SK-N-SH (cell line): ENCODE measurements around the gene IL27RA. TPM values are rescaled to one million over a fixed set of nuclear protein-coding genes. Genes with fewer than 3 reads are reported as not detected.

ENCODE experiments used
- CTCF ChIA-PET: fragments of 300-600, 350-600 bp; formaldehyde crosslinking; extraction: SDS; loops from one replicate; lab custom pipeline; 2021; lab: Yijun Ruan, JAX
- POLR2A ChIA-PET: fragments of 350-600 bp; sonication (Branson Sonifier 250); formaldehyde crosslinking; extraction: SDS; loops from one replicate; lab custom pipeline; 2020; ENCODE audit warnings: antibody characterized with exemption, inconsistent platforms; lab: Yijun Ruan, JAX
- DNase-seq: peaks from one replicate; pipeline ENCODE4 v3.0.0; 2012
- H2AFZ ChIP-seq: fragments of 200-600 bp; sonication (generic); 2 replicates; pipeline ENCODE4 v1.8.1; 2016; ENCODE audit warnings: antibody characterized with exemption, mild to moderate bottlenecking, low read depth
- H3F3A ChIP-seq: fragments of 200-600 bp; sonication (generic); replicated peaks from 2 replicates; pipeline ENCODE3; 2016; ENCODE audit warnings: antibody characterized with exemption, mild to moderate bottlenecking; ENCODE audit not compliant: insufficient read depth
- H3K27ac ChIP-seq, 2 experiments: fragments of 200-500 bp in 1 of 2; fragments of 200-600 bp in 1 of 2; sonication (Bioruptor generic) in 1 of 2; sonication (generic), shearing (Covaris generic) in 1 of 2; 2 replicates each; pipeline versions ENCODE4 v1.5.1 to v1.6.1; 2014 to 2016; ENCODE audit warnings: low read depth in 2 of 2, inconsistent platforms in 1 of 2, low read length in 1 of 2, mild to moderate bottlenecking in 1 of 2, mixed read lengths in 1 of 2
- H3K27me3 ChIP-seq: fragments of 200-600 bp; sonication (generic), shearing (Covaris generic); 2 replicates; pipeline ENCODE4 v1.6.1; 2016; ENCODE audit warnings: mixed run types; ENCODE audit not compliant: insufficient read depth
- H3K36me3 ChIP-seq, 2 experiments: fragments of 200-500 bp in 1 of 2; fragments of 200-600 bp in 1 of 2; sonication (Bioruptor generic) in 1 of 2; sonication (generic) in 1 of 2; replicated peaks in 1 of 2; 2 replicates each; pipeline versions ENCODE3 to v1.5.1; 2014 to 2016; ENCODE audit warnings: low read length in 1 of 2, mild to moderate bottlenecking in 1 of 2; ENCODE audit not compliant: insufficient read depth in 2 of 2, control insufficient read depth in 1 of 2
- H3K4me1 ChIP-seq, 2 experiments: fragments of 200-500 bp in 1 of 2; fragments of 200-600 bp in 1 of 2; sonication (Bioruptor generic) in 1 of 2; sonication (generic), shearing (Covaris generic) in 1 of 2; 2 replicates each; pipeline versions ENCODE4 v1.5.1 to v1.6.1; 2014 to 2016; ENCODE audit warnings: low read depth in 1 of 2, low read length in 1 of 2, mixed run types in 1 of 2; ENCODE audit not compliant: insufficient read depth in 2 of 2, control insufficient read depth in 1 of 2
- H3K4me2 ChIP-seq: fragments of 200-600 bp; sonication (generic), shearing (Covaris generic); 2 replicates; pipeline ENCODE4 v1.6.1; 2017; ENCODE audit warnings: mixed run types
- H3K4me3 ChIP-seq, 2 experiments: fragments of 200-500 bp in 1 of 2; fragments of 200-600 bp in 1 of 2; sonication (Bioruptor generic) in 1 of 2; sonication (generic), shearing (Covaris generic) in 1 of 2; 2 replicates each; pipeline versions ENCODE4 v1.5.1 to v1.8.1; 2014 to 2016; ENCODE audit warnings: low read depth in 2 of 2, inconsistent platforms in 1 of 2, low read length in 1 of 2, mild to moderate bottlenecking in 1 of 2, mixed read lengths in 1 of 2, moderate library complexity in 1 of 2
- H3K79me2 ChIP-seq: fragments of 200-600 bp; sonication (generic); 2 replicates; pipeline ENCODE4 v1.8.1; 2017; ENCODE audit warnings: mild to moderate bottlenecking; ENCODE audit not compliant: insufficient read depth
- H3K9ac ChIP-seq: fragments of 200-600 bp; sonication (generic); 2 replicates; pipeline ENCODE4 v1.6.1; 2017; ENCODE audit warnings: mixed run types
- H3K9me2 ChIP-seq: fragments of 200-600 bp; sonication (generic); 2 replicates; pipeline ENCODE4 v1.6.1; 2017; ENCODE audit warnings: mixed run types
- H3K9me3 ChIP-seq: fragments of 200-600 bp; sonication (generic); 2 replicates; pipeline ENCODE4 v1.6.1; 2017; ENCODE audit warnings: mixed run types, mild to moderate bottlenecking, moderate library complexity
- H4K20me1 ChIP-seq: fragments of 200-600 bp; sonication (generic); 2 replicates; pipeline ENCODE4 v1.6.1; 2017; ENCODE audit warnings: mild to moderate bottlenecking, mixed run types; ENCODE audit not compliant: insufficient read depth
- CTCF ChIP-seq: fragments of 200-600 bp; sonication (generic); IDR thresholded peaks from 2 replicates; pipeline ENCODE4 v1.6.1; 2017; ENCODE audit warnings: antibody characterized with exemption, mild to moderate bottlenecking, moderate library complexity
- EP300 ChIP-seq, 2 experiments: IDR thresholded peaks; 2 replicates each; pipeline versions ENCODE4 v1.4.0 to v1.6.1; 2012; ENCODE audit warnings: borderline replicate concordance in 1 of 2, low read depth in 1 of 2, low read length in 1 of 2
- FOSL2 ChIP-seq: IDR thresholded peaks from 2 replicates; pipeline ENCODE4 v1.4.0; 2012; ENCODE audit warnings: low read depth, mild to moderate bottlenecking, moderate library complexity, borderline replicate concordance
- FOXJ3 ChIP-seq: sonication (generic); formaldehyde crosslinking; IDR thresholded peaks from 2 replicates; pipeline ENCODE4 v1.5.1; 2020; ENCODE audit warnings: mild to moderate bottlenecking, missing genetic modification reagents
- FOXM1 ChIP-seq: IDR thresholded peaks from 2 replicates; pipeline ENCODE4 v1.4.0; 2012; ENCODE audit warnings: low read depth, mild to moderate bottlenecking
- MXI1 ChIP-seq: IDR thresholded peaks from 2 replicates; pipeline ENCODE4 v1.6.1; 2012; ENCODE audit warnings: mild to moderate bottlenecking, low read depth, low read length, improper control_type of control experiment
- NFIC ChIP-seq: IDR thresholded peaks from 2 replicates; pipeline ENCODE4 v1.4.0; 2012; ENCODE audit warnings: borderline replicate concordance
- PBX3 ChIP-seq: IDR thresholded peaks from 2 replicates; pipeline ENCODE4; 2012
- RCOR1 ChIP-seq: fragments of 150-350 bp; IDR thresholded peaks from 2 replicates; pipeline ENCODE4 v1.6.1; 2017; ENCODE audit warnings: antibody characterized with exemption, low read length
- REST ChIP-seq: IDR thresholded peaks from 2 replicates; pipeline ENCODE4 v1.6.1; 2012; ENCODE audit warnings: mild to moderate bottlenecking, low read depth, low read length, moderate library complexity
- RXRA ChIP-seq: IDR thresholded peaks from 2 replicates; pipeline ENCODE4 v1.4.0; 2012; ENCODE audit warnings: low read depth, mild to moderate bottlenecking, borderline replicate concordance
- SIN3A ChIP-seq: IDR thresholded peaks from 2 replicates; pipeline ENCODE4 v1.6.1; 2012; ENCODE audit warnings: low read depth, mild to moderate bottlenecking, low read length, moderate library complexity, borderline replicate concordance
- TCF12 ChIP-seq: IDR thresholded peaks from 2 replicates; pipeline ENCODE4 v1.4.0; 2012
- TEAD4 ChIP-seq: IDR thresholded peaks from 2 replicates; pipeline ENCODE4 v1.4.0; 2012; ENCODE audit warnings: mild to moderate bottlenecking, borderline replicate concordance; ENCODE audit not compliant: insufficient read depth
- USF1 ChIP-seq: IDR thresholded peaks from 2 replicates; pipeline ENCODE4 v1.4.0; 2012; ENCODE audit warnings: low read depth, borderline replicate concordance
- USF2 ChIP-seq: fragments of 150-350 bp; IDR thresholded peaks from 2 replicates; pipeline ENCODE4 v1.6.1; 2017; ENCODE audit warnings: antibody characterized with exemption, low read length, low read depth, borderline replicate concordance
- YY1 ChIP-seq: IDR thresholded peaks from 2 replicates; pipeline ENCODE4 v1.4.0; 2012; ENCODE audit warnings: low read depth, mild to moderate bottlenecking
- WGBS: methylation state at CpG from one replicate; pipeline ENCODE4 v1.1.6; 2017; ENCODE audit warnings: low lambda C conversion rate; 5-methylcytosine and 5-hydroxymethylcytosine counted together
- polyA plus RNA-seq, 3 experiments: library from polyadenylated mRNA; depleted of rRNA; stranded (reverse); fragments of >200 nt; gene quantifications; 2 replicates each; pipeline ENCODE4 v1.2.3, GENCODE V29; 2012

IL27RA gene
- polyA plus RNA-seq, 1 of the 3 experiments (the other 2 are of a cell fraction) = 9.3 TPM

- TF ChIP-seq TEAD4 (no peak), FOXJ3 (CRISPR knock-in tag) (no peak), PBX3 (no peak), SIN3A (no peak), RCOR1 (no peak), USF2 (no peak), CTCF (no peak), USF1 (no peak), FOXM1 (no peak)
Observed at GRCh38 chr19:13995017-13995728, 36.4 kb upstream of the IL27RA start (continued).

GRCh38 chr19:13995878-13996765, 35.4 kb upstream of the IL27RA start:
- H3K79me2 ChIP-seq = peaks cover 6% of the 10 kb centered on the region; the same call in 1 of the 2 replicates
- ChIA-PET POLR2A (interaction anchor here (0.6 kb wide), 1 partner anchor 246 kb away, joined by 3 read pairs; no protein-coding TSS in a partner anchor), CTCF (interaction anchor here (0.8 to 1.0 kb wide), 2 partner anchors 9 to 36 kb away, joined by 4 read pairs; partner anchors contain the start of gene IL27RA)
- peaks cover 0 to 16% of the 10 kb centered on the region in 2 experiments for H3K36me3 ChIP-seq
- no peaks in the 10 kb centered on the region for H3K9me2 ChIP-seq
- H4K20me1 ChIP-seq = no peaks in the 10 kb centered on the region
- no peak for DNase-seq
- H3K27ac ChIP-seq = no peak overlapping the region; a peak in 1 of 4 replicates
- H3K27me3 ChIP-seq = no peaks in the 10 kb centered on the region
- H3K4me3 ChIP-seq = no peak overlapping the region
- peaks cover 0 to 11% of the 10 kb centered on the region in 2 experiments; a peak in 1 of 4 replicates for H3K4me1 ChIP-seq
- peaks cover 10% of the 10 kb centered on the region; the same call in 1 of the 2 replicates for H3K9me3 ChIP-seq
- H2AFZ ChIP-seq = no peak overlapping the region
- WGBS = 92% methylated on average over 8 of the region's 14 CpGs
- H3K9ac ChIP-seq = no peak overlapping the region
- no peaks in the 10 kb centered on the region for H3F3A ChIP-seq
- no peak overlapping the region for H3K4me2 ChIP-seq
- TF ChIP-seq YY1 = no peak
- TF ChIP-seq RCOR1 = no peak
- TF ChIP-seq REST = no peak
- no peak for TF ChIP-seq FOSL2
- TF ChIP-seq NFIC = no peak
- no peak for TF ChIP-seq FOXM1
- TF ChIP-seq MXI1 = no peak
- no peak for TF ChIP-seq PBX3
- TF ChIP-seq RXRA = no peak
- no peak for TF ChIP-seq TCF12
- no peak for TF ChIP-seq EP300 (IDR thresholded peaks at IDR 0.05; ENCODE audit: borderline replicate concordance in 1 of 2, low read depth in 1 of 2, low read length in 1 of 2)
